CD4-positive, alpha-beta T cell (primary cell): Measurements from ENCODE around the gene SNX8. TPM values are rescaled to one million over a fixed set of nuclear protein-coding genes. Genes with fewer than 3 reads are reported as not detected.

Experiments
- ATAC-seq: fragments of 200-7000 bp; cut with Tn5 transposase; one replicate; pipeline ENCODE4 v1.10.0; 2022; ENCODE audit warnings: mild to moderate bottlenecking; ENCODE audit not compliant: poor library complexity
- CTCF ChIA-PET: fragments of 350-600 bp; sonication (Branson Sonifier 250); formaldehyde crosslinking; loops from one replicate; lab custom pipeline; 2021; ENCODE audit warnings: antibody characterized with exemption, inconsistent platforms; lab: Charles Lee
- POLR2A ChIA-PET: fragments of 350-600 bp; sonication (Branson Sonifier 250); formaldehyde crosslinking; loops from one replicate; lab custom pipeline; 2021; ENCODE audit warnings: antibody characterized with exemption, inconsistent platforms; lab: Charles Lee
- DNase-seq, 14 experiments: peaks; one replicate each; pipeline ENCODE4 v3.0.0-alpha.2; 2013 to 2020; ENCODE audit warnings: mixed read lengths in 2 of 14
- H3K27ac ChIP-seq, 2 donors: one replicate each; pipeline versions ENCODE4 v1.5.1 to v1.7.0; 2013; ENCODE audit warnings: low read length in 2 of 2, low read depth in 1 of 2, mild to moderate bottlenecking in 1 of 2
- H3K27me3 ChIP-seq, 2 experiments: 1 replicate in 1 of 2; 2 replicates in 1 of 2; pipeline versions ENCODE4 v1.6.1 to v1.7.0; 2013; ENCODE audit warnings: low read length in 2 of 2, control low read depth in 1 of 2, mild to moderate bottlenecking in 1 of 2, moderate library complexity in 1 of 2; ENCODE audit not compliant: insufficient read depth in 2 of 2, control insufficient read depth in 1 of 2
- H3K36me3 ChIP-seq: one replicate; pipeline ENCODE4 v1.6.1; 2013; ENCODE audit warnings: low read length, control low read depth; ENCODE audit not compliant: insufficient read depth
- H3K4me1 ChIP-seq: one replicate; pipeline ENCODE4 v1.6.1; 2013; ENCODE audit warnings: low read length, control low read depth; ENCODE audit not compliant: insufficient read depth
- H3K4me3 ChIP-seq: one replicate; pipeline ENCODE4 v1.5.1; 2013; ENCODE audit warnings: mild to moderate bottlenecking, low read length, moderate library complexity
- H3K9me3 ChIP-seq, 2 experiments: 1 replicate in 1 of 2; 2 replicates in 1 of 2; pipeline versions ENCODE4 v1.6.1 to v1.7.0; 2013; ENCODE audit warnings: low read length in 2 of 2, mild to moderate bottlenecking in 2 of 2, control low read depth in 1 of 2, moderate library complexity in 1 of 2; ENCODE audit not compliant: control insufficient read depth in 1 of 2, insufficient read depth in 1 of 2
- H3K27ac Mint-ChIP-seq: one replicate; pipeline ENCODE4 v1.8.0; 2020; ENCODE audit warnings: mixed read lengths
- H3K27me3 Mint-ChIP-seq: one replicate; pipeline ENCODE4 v1.8.0; 2021; ENCODE audit warnings: mixed read lengths
- H3K36me3 Mint-ChIP-seq: one replicate; pipeline ENCODE4 v1.8.0; 2021; ENCODE audit warnings: low read depth, mixed read lengths
- H3K4me1 Mint-ChIP-seq: one replicate; pipeline ENCODE4 v1.8.0; 2021; ENCODE audit warnings: low read depth, mixed read lengths
- H3K4me3 Mint-ChIP-seq: one replicate; pipeline ENCODE4 v1.8.0; 2020; ENCODE audit warnings: mild to moderate bottlenecking, mixed read lengths
- H3K9me3 Mint-ChIP-seq: one replicate; pipeline ENCODE4 v1.8.0; 2020; ENCODE audit warnings: mixed read lengths
- intact Hi-C, 2 experiments: fragments of 100-400 bp; cut with DNase I in 1 of 2; cut with micrococcal nuclease in 1 of 2; formaldehyde crosslinking; loops; one replicate each; pipeline versions ENCODE4 v1.15.1 to v1.9.0; 2023 to 2025; cut with DNase I, micrococcal nuclease
- total RNA-seq, 174 experiments: library from RNA in 2 of 174; stranded (reverse) in 2 of 174; gene quantifications; one replicate each; pipeline ENCODE4 v1.2.3 and lab custom pipeline; 2021 to 2026
- TF ChIP-seq, protein P1 (sequence below): fragments of 200-600 bp; IDR thresholded peaks from one replicate; pipeline ENCODE4 v1.8.0; 2022; ENCODE audit warnings: antibody characterized with exemption, mild to moderate bottlenecking

Gene SNX8
- total RNA-seq, 2 experiments from 2014 or later, result 4.2 to 4.5 TPM

GRCh38 chr7:2296832-2297231, 17.4 kb downstream of the SNX8 start:
- H3K4me1 ChIP-seq, result no peaks in the 10 kb centered on the region
- peaks cover 7% of the 10 kb centered on the region for H3K4me1 Mint-ChIP-seq
- H3K36me3 ChIP-seq, result no peaks in the 10 kb centered on the region
- H3K27ac ChIP-seq, result no peak overlapping the region
- DNase-seq (no peak), ATAC-seq (no peak)
- ChIA-PET POLR2A (no interaction called here), CTCF (no interaction called here)
- no peaks in the 10 kb centered on the region for H3K36me3 Mint-ChIP-seq
- TF ChIP-seq, protein P1, sequence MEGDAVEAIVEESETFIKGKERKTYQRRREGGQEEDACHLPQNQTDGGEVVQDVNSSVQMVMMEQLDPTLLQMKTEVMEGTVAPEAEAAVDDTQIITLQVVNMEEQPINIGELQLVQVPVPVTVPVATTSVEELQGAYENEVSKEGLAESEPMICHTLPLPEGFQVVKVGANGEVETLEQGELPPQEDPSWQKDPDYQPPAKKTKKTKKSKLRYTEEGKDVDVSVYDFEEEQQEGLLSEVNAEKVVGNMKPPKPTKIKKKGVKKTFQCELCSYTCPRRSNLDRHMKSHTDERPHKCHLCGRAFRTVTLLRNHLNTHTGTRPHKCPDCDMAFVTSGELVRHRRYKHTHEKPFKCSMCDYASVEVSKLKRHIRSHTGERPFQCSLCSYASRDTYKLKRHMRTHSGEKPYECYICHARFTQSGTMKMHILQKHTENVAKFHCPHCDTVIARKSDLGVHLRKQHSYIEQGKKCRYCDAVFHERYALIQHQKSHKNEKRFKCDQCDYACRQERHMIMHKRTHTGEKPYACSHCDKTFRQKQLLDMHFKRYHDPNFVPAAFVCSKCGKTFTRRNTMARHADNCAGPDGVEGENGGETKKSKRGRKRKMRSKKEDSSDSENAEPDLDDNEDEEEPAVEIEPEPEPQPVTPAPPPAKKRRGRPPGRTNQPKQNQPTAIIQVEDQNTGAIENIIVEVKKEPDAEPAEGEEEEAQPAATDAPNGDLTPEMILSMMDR, result no peak
- no peak overlapping the region for H3K4me3 ChIP-seq
- H3K9me3 Mint-ChIP-seq, result no peaks in the 10 kb centered on the region
- H3K27ac Mint-ChIP-seq, result no peak overlapping the region
- intact Hi-C loops, result no loop called here
- H3K27me3 ChIP-seq, result no peaks in the 10 kb centered on the region
- H3K9me3 ChIP-seq, result peaks cover 0 to 5% of the 10 kb centered on the region in 2 experiments
- no peak overlapping the region for H3K4me3 Mint-ChIP-seq
- H3K27me3 Mint-ChIP-seq, result no peaks in the 10 kb centered on the region

- Mint-ChIP-seq H3K4me3 (no peak overlapping the region), H3K27ac (no peak overlapping the region), H3K4me1 (peaks cover 7% of the 10 kb centered on the region), H3K27me3 (no peaks in the 10 kb centered on the region), H3K36me3 (no peaks in the 10 kb centered on the region), H3K9me3 (no peaks in the 10 kb centered on the region)
- no peak for DNase-seq
- Histone ChIP-seq H3K27ac (no peak overlapping the region), H3K4me3 (no peak overlapping the region), H3K27me3 (no peaks in the 10 kb centered on the region), H3K9me3 (peaks cover 0 to 5% of the 10 kb centered on the region in 2 experiments), H3K36me3 (no peaks in the 10 kb centered on the region), H3K4me1 (no peaks in the 10 kb centered on the region)
- intact Hi-C loops, result no loop called here
- TF ChIP-seq, protein P1, result no peak
- ChIA-PET POLR2A (no interaction called here), CTCF (no interaction called here)
- no peak for ATAC-seq
Observed at GRCh38 chr7:2295936-2296620, 18.2 kb downstream of the SNX8 start.

GRCh38 chr7:2290877-2291276, 23.4 kb downstream of the SNX8 start:
- ChIA-PET POLR2A (interaction anchor here (0.7 kb wide), 1 partner anchor 27 kb away, joined by 3 read pairs; no protein-coding TSS in a partner anchor), CTCF (no interaction called here)
- no peak for ATAC-seq

More at GRCh38 chr7:2290877-2291276, 23.4 kb downstream of the SNX8 start:
- no peaks in the 10 kb centered on the region for H3K9me3 Mint-ChIP-seq
- TF ChIP-seq, protein P1, result no peak
- no peaks in the 10 kb centered on the region for H3K27me3 ChIP-seq
- no peak for DNase-seq
- no peak overlapping the region for H3K27ac Mint-ChIP-seq
- H3K9me3 ChIP-seq, result peaks cover 0 to 5% of the 10 kb centered on the region in 2 experiments
- H3K27me3 Mint-ChIP-seq, result no peaks in the 10 kb centered on the region
- intact Hi-C loops, result no loop called here
- H3K4me1 ChIP-seq, result no peaks in the 10 kb centered on the region
- H3K4me3 Mint-ChIP-seq, result no peak overlapping the region
- no peak overlapping the region for H3K27ac ChIP-seq
- H3K36me3 Mint-ChIP-seq, result no peaks in the 10 kb centered on the region
- H3K4me1 Mint-ChIP-seq, result no peaks in the 10 kb centered on the region
- H3K36me3 ChIP-seq, result no peaks in the 10 kb centered on the region
- H3K4me3 ChIP-seq, result no peak overlapping the region
